ENCODE results near the gene PAIP2B. TPM values are rescaled to one million over a fixed set of nuclear protein-coding genes. Genes with fewer than 3 reads are reported as not detected.

PAIP2B gene
- total and polyA plus RNA-seq, 2 of the 13 experiments (the other 11 are each of a cell fraction or from before 2014, with no cell fraction given): 0.16 to 0.29 TPM

DNA sequence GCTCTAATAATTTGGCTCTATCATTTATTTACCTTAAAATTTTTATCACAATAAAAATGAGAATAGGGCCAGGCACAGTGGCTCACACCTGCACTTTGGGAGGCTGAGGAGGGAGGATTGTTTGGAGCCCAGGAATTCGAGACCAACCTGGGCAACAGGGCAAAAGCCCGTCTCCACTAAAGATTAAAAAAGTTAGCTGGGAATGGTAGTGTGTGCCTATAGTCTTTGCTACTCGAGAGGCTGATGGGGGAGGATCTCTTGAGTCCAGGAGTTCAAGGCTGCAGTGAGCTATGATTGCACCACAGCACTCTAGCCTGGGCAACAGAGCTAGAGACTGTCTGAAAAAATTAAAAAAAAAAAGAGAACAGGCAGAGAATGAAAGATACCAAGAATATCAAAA, 90.7 kb downstream of the PAIP2B start (continued):
- TF ChIP-seq ZMYM2 (CRISPR knock-in tag; IDR thresholded peaks at IDR 0.05): peak; percentile 91
- peak; percentile 81 for TF ChIP-seq ZMYM4 (CRISPR knock-in tag; IDR thresholded peaks at IDR 0.05)
- 0 out of 2 replicates have a peak, but pooled peaks have one; percentile 28 for TF ChIP-seq RARA (CRISPR knock-in tag; IDR thresholded peaks at IDR 0.05)
- TF ChIP-seq KAT2B (IDR thresholded peaks at IDR 0.05; ENCODE audit: borderline replicate concordance, low read depth, low read length): no peak
- no peak for TF ChIP-seq PHF8 (CRISPR knock-in tag; IDR thresholded peaks at IDR 0.05)
- no peak for TF ChIP-seq MLLT10 (CRISPR knock-in tag; IDR thresholded peaks at IDR 0.05)
- peak; percentile 80 for TF ChIP-seq SP5 (CRISPR knock-in tag; IDR thresholded peaks at IDR 0.05; ENCODE audit: borderline replicate concordance, low read depth)
- TF ChIP-seq KDM1A (CRISPR knock-in tag; IDR thresholded peaks at IDR 0.05): peak; percentile 41; the same call in 1 of the 2 replicates
- peak in 1 of 2 experiments; percentile 73; a peak in 1 of 4 replicates for TF ChIP-seq EP300 (IDR thresholded peaks at IDR 0.05; ENCODE audit: low read depth in 2 of 2, low read length in 2 of 2)
- no peak for TF ChIP-seq EP300 (CRISPR knock-in tag; IDR thresholded peaks at IDR 0.05; ENCODE audit: borderline replicate concordance)
- no peak for TF ChIP-seq FOSL2 (CRISPR knock-in tag; IDR thresholded peaks at IDR 0.05)
- TF ChIP-seq ZNF33A (CRISPR knock-in tag; IDR thresholded peaks at IDR 0.05; ENCODE audit: borderline replicate concordance): no peak
- TF ChIP-seq HOXD1 (CRISPR knock-in tag; IDR thresholded peaks at IDR 0.05): no peak
- TF ChIP-seq RCOR2 (CRISPR knock-in tag; IDR thresholded peaks at IDR 0.05): peak; percentile 86; the same call in 1 of the 2 replicates
- TF ChIP-seq MED13 (CRISPR knock-in tag; IDR thresholded peaks at IDR 0.05): 0 out of 2 replicates have a peak, but pooled peaks have one; percentile 28
- TF ChIP-seq ZNF121 (CRISPR knock-in tag; IDR thresholded peaks at IDR 0.05): peak; percentile 85
- TF ChIP-seq ZNF124 (CRISPR knock-in tag; IDR thresholded peaks at IDR 0.05): 0 out of 2 replicates have a peak, but pooled peaks have one; percentile 39
- TF ChIP-seq, protein P1, sequence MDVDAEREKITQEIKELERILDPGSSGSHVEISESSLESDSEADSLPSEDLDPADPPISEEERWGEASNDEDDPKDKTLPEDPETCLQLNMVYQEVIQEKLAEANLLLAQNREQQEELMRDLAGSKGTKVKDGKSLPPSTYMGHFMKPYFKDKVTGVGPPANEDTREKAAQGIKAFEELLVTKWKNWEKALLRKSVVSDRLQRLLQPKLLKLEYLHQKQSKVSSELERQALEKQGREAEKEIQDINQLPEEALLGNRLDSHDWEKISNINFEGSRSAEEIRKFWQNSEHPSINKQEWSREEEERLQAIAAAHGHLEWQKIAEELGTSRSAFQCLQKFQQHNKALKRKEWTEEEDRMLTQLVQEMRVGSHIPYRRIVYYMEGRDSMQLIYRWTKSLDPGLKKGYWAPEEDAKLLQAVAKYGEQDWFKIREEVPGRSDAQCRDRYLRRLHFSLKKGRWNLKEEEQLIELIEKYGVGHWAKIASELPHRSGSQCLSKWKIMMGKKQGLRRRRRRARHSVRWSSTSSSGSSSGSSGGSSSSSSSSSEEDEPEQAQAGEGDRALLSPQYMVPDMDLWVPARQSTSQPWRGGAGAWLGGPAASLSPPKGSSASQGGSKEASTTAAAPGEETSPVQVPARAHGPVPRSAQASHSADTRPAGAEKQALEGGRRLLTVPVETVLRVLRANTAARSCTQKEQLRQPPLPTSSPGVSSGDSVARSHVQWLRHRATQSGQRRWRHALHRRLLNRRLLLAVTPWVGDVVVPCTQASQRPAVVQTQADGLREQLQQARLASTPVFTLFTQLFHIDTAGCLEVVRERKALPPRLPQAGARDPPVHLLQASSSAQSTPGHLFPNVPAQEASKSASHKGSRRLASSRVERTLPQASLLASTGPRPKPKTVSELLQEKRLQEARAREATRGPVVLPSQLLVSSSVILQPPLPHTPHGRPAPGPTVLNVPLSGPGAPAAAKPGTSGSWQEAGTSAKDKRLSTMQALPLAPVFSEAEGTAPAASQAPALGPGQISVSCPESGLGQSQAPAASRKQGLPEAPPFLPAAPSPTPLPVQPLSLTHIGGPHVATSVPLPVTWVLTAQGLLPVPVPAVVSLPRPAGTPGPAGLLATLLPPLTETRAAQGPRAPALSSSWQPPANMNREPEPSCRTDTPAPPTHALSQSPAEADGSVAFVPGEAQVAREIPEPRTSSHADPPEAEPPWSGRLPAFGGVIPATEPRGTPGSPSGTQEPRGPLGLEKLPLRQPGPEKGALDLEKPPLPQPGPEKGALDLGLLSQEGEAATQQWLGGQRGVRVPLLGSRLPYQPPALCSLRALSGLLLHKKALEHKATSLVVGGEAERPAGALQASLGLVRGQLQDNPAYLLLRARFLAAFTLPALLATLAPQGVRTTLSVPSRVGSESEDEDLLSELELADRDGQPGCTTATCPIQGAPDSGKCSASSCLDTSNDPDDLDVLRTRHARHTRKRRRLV (CRISPR knock-in tag; IDR thresholded peaks at IDR 0.05): no peak
- TF ChIP-seq, protein P2, sequence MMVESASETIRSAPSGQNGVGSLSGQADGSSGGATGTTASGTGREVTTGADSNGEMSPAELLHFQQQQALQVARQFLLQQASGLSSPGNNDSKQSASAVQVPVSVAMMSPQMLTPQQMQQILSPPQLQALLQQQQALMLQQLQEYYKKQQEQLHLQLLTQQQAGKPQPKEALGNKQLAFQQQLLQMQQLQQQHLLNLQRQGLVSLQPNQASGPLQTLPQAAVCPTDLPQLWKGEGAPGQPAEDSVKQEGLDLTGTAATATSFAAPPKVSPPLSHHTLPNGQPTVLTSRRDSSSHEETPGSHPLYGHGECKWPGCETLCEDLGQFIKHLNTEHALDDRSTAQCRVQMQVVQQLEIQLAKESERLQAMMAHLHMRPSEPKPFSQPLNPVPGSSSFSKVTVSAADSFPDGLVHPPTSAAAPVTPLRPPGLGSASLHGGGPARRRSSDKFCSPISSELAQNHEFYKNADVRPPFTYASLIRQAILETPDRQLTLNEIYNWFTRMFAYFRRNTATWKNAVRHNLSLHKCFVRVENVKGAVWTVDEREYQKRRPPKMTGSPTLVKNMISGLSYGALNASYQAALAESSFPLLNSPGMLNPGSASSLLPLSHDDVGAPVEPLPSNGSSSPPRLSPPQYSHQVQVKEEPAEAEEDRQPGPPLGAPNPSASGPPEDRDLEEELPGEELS (CRISPR knock-in tag; IDR thresholded peaks at IDR 0.05): peak; percentile 40; the same call in 1 of the 2 replicates
- TF ChIP-seq HMGA1 (CRISPR knock-in tag; conservative IDR thresholded peaks at IDR 0.05): no peak
- peak; percentile 46; the same call in 1 of the 2 replicates for TF ChIP-seq PHF21A (CRISPR knock-in tag; IDR thresholded peaks at IDR 0.05)
- TF ChIP-seq GTF3A (CRISPR knock-in tag; conservative IDR thresholded peaks at IDR 0.05): no peak
- TF ChIP-seq HNF4A (CRISPR knock-in tag; IDR thresholded peaks at IDR 0.05): peak; percentile 94
- TF ChIP-seq ZNF10 (CRISPR knock-in tag; IDR thresholded peaks at IDR 0.05; ENCODE audit: borderline replicate concordance, low read depth): no peak
